ENCODE data around the gene KCNJ15. TPM values are rescaled to one million over a fixed set of nuclear protein-coding genes. Genes with fewer than 3 reads are reported as not detected.

KCNJ15 gene
- total RNA-seq, 1 donor from 2014 or later, result 0.97 TPM

DNA sequence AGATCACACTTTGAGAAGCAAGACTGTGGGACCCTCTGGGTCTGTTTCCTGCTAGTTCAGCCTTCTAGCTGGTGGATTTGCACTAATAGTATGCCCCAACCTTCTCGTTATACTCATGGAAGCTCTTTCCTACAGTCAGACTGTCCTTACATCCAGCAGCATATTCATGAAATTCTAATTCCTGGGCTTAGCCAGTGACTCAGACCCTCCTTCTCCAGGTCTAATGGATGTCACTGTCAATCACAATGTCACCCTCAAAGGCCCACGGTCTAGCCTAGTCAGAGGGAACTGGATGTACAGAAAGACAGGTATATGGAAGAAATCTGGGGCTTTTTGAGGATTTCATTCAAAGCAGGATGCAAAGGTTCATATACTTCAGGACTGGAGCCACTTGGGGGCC lies 72.4 kb downstream of the KCNJ15 start:
- TF ChIP-seq, protein P1, sequence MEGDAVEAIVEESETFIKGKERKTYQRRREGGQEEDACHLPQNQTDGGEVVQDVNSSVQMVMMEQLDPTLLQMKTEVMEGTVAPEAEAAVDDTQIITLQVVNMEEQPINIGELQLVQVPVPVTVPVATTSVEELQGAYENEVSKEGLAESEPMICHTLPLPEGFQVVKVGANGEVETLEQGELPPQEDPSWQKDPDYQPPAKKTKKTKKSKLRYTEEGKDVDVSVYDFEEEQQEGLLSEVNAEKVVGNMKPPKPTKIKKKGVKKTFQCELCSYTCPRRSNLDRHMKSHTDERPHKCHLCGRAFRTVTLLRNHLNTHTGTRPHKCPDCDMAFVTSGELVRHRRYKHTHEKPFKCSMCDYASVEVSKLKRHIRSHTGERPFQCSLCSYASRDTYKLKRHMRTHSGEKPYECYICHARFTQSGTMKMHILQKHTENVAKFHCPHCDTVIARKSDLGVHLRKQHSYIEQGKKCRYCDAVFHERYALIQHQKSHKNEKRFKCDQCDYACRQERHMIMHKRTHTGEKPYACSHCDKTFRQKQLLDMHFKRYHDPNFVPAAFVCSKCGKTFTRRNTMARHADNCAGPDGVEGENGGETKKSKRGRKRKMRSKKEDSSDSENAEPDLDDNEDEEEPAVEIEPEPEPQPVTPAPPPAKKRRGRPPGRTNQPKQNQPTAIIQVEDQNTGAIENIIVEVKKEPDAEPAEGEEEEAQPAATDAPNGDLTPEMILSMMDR (IDR thresholded peaks at IDR 0.05; ENCODE audit: unreplicated experiment), result no peak
- Mint-ChIP-seq H3K9me3 (ENCODE audit: unreplicated experiment) (no peaks in the 10 kb centered on the region), H3K4me1 (ENCODE audit: unreplicated experiment) (peaks cover 7% of the 10 kb centered on the region), H3K36me3 (ENCODE audit: low read depth, unreplicated experiment) (no peaks in the 10 kb centered on the region), H3K4me3 (ENCODE audit: unreplicated experiment) (no peak overlapping the region), H3K27ac (ENCODE audit: unreplicated experiment) (no peak overlapping the region), H3K27me3 (ENCODE audit: unreplicated experiment) (no peaks in the 10 kb centered on the region)
- no peak for DNase-seq (ENCODE audit: low spot score)

DNA sequence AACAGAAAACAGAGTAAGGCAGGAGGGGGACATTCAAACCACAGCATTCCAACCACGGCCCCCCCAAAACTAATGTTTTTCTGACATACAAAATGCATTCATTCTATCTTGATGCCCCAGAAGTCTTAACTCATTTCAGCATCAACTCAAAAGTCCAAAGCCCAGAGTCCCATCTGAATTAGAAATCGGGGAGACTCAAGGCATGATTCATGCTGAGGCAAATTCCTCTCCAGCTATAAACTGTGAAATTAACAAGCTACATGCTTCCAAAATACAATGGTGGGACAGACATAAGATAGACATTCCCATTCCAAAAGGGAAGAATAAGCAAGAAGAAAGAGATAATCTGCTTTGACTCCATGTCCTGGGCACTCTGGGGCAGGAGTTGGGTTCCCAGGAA lies 73.9 kb downstream of the KCNJ15 start:
- TF ChIP-seq, protein P1 (IDR thresholded peaks at IDR 0.05; ENCODE audit: unreplicated experiment), result no peak
- Mint-ChIP-seq H3K27me3 (ENCODE audit: unreplicated experiment) (no peaks in the 10 kb centered on the region), H3K9me3 (ENCODE audit: unreplicated experiment) (no peaks in the 10 kb centered on the region), H3K36me3 (ENCODE audit: low read depth, unreplicated experiment) (no peaks in the 10 kb centered on the region), H3K4me1 (ENCODE audit: unreplicated experiment) (no peaks in the 10 kb centered on the region), H3K27ac (ENCODE audit: unreplicated experiment) (no peak overlapping the region), H3K4me3 (ENCODE audit: unreplicated experiment) (no peak overlapping the region)
- DNase-seq (ENCODE audit: low spot score), result no peak

DNA sequence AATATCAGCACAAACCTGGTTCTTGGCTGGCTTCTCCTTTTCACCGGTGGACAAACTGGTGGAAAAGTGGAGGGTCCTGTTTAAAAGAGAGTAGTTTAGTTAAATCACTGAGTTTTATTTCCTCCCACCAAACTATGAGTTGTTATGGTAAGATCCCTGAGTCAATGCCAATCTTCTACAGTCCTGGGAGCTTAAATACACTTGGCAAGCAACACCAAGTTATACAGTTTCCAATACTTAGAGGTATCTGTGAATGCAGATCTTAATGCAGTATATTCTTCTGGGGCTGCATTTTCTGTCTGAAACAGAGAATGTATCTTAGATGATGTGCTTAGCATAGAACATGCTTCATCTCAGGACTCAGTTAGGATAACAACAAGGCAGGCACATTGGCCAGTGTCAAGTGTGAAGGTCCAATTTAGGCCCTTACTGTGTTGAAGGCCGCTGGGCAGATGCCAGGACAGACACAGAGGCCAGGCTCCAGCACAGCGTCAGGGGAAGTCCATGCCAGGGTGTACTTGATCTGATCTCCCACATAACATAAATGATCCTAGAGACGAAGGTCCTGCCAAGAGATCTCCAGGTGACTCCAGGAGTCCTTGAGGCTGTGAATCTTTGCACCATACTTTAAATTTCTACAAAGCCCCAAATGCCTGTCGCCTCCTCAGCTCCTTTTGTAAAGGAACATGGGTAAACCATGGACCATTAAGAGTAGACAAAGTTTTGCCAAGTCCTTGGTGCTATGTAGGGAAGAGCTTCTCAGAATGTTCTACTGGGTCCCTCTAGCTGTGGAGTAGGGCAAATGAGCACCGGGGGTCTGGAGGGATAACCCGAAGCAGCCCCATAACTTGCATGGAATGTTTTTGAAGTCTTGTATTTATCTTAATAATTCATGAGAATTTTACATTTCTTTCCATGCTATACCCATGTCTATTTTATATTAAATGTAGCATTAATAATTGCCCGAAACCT lies 76.8 kb downstream of the KCNJ15 start:
- no peaks in the 10 kb centered on the region for H3K9me3 Mint-ChIP-seq (ENCODE audit: unreplicated experiment)
- H3K27me3 Mint-ChIP-seq (ENCODE audit: unreplicated experiment), result peaks cover 3% of the 10 kb centered on the region
- TF ChIP-seq, protein P1 (IDR thresholded peaks at IDR 0.05; ENCODE audit: unreplicated experiment), result no peak
- DNase-seq (ENCODE audit: low spot score), result no peak
- no peaks in the 10 kb centered on the region for H3K36me3 Mint-ChIP-seq (ENCODE audit: low read depth, unreplicated experiment)
- H3K4me3 Mint-ChIP-seq (ENCODE audit: unreplicated experiment), result no peak overlapping the region
- no peaks in the 10 kb centered on the region for H3K4me1 Mint-ChIP-seq (ENCODE audit: unreplicated experiment)
- no peak overlapping the region for H3K27ac Mint-ChIP-seq (ENCODE audit: unreplicated experiment)

DNA sequence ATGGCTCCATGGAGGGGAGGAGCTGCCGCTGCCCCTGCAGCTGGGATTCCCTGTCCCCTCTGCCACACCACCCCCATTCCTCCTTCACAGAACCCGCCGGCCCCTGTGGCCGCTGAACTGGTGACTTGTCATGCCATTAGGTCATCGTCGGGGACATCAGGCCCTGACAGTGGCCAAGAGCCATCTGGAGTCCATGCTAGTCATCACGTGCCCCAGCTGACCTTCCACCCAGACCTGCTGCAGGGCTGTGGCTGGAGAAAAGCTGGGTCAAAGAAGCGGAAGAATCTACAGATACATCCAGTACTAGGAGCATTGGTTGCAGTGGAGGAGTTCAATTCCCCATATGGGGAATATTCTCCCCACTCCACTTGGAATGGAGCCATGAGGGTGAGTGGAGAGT lies 78.1 kb downstream of the KCNJ15 start:
- H3K27ac Mint-ChIP-seq (ENCODE audit: unreplicated experiment), result no peak overlapping the region
- H3K4me1 Mint-ChIP-seq (ENCODE audit: unreplicated experiment), result no peaks in the 10 kb centered on the region

More for the DNA sequence above, 78.1 kb downstream of the KCNJ15 start:
- H3K9me3 Mint-ChIP-seq (ENCODE audit: unreplicated experiment), result no peaks in the 10 kb centered on the region
- peaks cover 5% of the 10 kb centered on the region for H3K27me3 Mint-ChIP-seq (ENCODE audit: unreplicated experiment)
- no peaks in the 10 kb centered on the region for H3K36me3 Mint-ChIP-seq (ENCODE audit: low read depth, unreplicated experiment)
- no peak overlapping the region for H3K4me3 Mint-ChIP-seq (ENCODE audit: unreplicated experiment)
- no peak for DNase-seq (ENCODE audit: low spot score)
- TF ChIP-seq, protein P1 (IDR thresholded peaks at IDR 0.05; ENCODE audit: unreplicated experiment), result no peak

All from endothelial cell (in vitro differentiated cells).